HG02798 (cell line): Measurements from ENCODE around the gene RABGEF1.
"Not testable (repeated sequence)": the region's sequence is repeated elsewhere in the genome, so short reads cannot be mapped to it uniquely, and the experiment has no call there.

Experiments
- ATAC-seq: cut with Tn5 transposase; IDR thresholded peaks from one replicate; pipeline ENCODE4 v1.9.1; 2021; ENCODE audit warnings: mild to moderate bottlenecking; ENCODE audit not compliant: unreplicated experiment, poor library complexity

The RABGEF1 gene

GRCh38 chr7:66763633-66764355, 23.3 kb downstream of the RABGEF1 start:
- not testable (repeated sequence) for ATAC-seq

- ATAC-seq = not testable (repeated sequence)
These were observed 24.4 kb downstream of the RABGEF1 start for GRCh38 chr7:66764905-66765304.

DNA sequence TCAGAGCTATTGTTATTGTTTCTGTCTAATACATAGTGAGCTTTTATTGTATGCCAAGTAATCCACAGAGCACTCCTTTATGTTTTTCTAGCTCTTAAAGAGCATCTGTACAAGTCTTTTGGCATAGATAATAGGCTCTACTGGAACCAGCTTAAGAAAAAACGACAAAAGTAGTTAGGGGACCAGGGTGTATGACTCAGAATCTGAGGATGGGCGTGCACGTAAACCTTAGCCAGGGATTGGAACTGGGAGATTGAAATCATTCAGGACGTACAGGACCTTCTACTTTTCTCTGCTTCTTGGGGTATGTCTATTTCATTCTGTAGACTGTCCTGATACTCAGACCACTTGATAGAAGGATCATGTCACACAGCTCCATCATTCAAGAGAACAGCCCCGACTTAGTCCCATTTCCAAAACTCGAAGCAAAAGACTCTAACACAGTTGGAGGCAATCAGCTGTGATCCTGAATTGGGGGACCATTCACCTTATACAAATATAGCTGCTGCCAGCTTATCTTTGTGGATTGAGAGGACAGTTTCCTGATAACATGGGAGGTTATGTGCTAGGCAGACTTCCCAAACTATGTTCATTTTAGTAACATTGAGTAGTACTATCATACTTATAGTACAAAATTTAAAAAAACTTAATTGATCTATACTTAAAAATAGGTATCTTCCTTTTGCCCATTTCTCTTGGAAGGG, 24.9 kb downstream of the RABGEF1 start:
- not testable (repeated sequence) for ATAC-seq

GRCh38 chr7:66766041-66766440, 25.5 kb downstream of the RABGEF1 start:
- no peak for ATAC-seq

GRCh38 chr7:66767486-66767885, 27.0 kb downstream of the RABGEF1 start:
- ATAC-seq = not testable (repeated sequence)

DNA sequence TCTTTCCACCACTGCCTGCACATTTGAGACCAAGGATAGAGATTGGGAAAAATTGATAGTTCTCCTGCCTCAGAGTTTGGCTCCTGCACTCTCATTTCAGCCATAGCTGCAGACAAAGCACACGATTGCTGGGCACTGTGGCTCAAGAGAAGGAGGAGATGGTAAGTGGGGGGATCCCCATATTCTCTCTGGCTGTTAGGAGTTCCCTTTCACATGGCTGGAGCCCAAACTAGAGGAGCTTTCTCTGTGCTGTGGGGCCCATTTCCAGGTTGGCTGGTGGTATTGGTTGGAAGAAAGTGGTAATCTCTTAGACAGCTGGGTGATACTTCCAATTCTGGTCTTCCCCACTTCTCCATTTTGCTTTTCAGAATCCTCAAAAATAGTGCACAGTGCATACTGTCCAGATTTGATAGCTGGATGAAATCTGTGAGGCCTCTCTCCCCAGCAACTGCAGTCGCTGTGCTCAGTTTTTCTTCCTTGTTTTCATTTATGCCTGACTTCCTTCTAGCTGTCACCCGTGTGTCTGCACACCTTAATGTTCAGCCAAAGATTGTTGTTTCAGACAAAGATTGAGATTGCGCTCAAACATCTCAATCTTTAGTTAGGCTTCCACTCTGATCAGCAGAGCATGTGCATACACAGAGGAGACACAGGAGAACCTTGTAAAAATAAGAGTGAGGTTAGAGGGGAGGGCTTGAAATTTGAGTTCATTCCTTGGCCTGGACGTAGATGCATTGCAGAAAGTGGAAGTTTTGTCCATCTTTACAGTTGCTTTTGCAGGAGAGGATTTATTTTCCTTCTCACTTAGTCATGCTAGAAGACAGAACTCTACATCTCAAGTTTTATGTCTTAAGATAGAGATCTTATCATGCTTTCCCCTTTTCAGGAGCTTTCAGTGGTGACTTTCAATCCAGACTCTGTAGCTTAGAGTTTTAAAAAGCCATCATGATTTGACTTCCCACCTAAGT, 28.6 kb downstream of the RABGEF1 start:
- ATAC-seq = no peak

- no peak for ATAC-seq
These were observed 29.4 kb downstream of the RABGEF1 start for GRCh38 chr7:66769833-66770512.

DNA sequence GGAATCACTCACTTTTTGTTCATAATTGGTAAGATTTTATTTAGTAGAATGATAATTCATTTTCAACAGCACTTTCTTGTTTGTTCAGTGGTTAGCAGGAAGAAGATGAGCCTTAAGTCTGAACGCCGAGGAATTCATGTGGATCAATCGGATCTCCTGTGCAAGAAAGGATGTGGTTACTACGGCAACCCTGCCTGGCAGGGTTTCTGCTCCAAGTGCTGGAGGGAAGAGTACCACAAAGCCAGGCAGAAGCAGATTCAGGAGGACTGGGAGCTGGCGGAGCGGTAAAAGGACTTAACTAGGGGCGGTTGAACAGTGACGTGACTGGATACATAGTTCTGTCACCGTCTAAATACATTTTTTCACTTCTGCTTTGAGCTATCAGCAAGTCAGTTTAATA, 31.3 kb downstream of the RABGEF1 start:
- no peak for ATAC-seq

- ATAC-seq = not testable (repeated sequence)
These were observed 33.2 kb downstream of the RABGEF1 start for GRCh38 chr7:66773744-66774143.

GRCh38 chr7:66776383-66776782, 35.9 kb downstream of the RABGEF1 start:
- not testable (repeated sequence) for ATAC-seq

GRCh38 chr7:66776800-66777442, 36.4 kb downstream of the RABGEF1 start:
- no peak for ATAC-seq

DNA sequence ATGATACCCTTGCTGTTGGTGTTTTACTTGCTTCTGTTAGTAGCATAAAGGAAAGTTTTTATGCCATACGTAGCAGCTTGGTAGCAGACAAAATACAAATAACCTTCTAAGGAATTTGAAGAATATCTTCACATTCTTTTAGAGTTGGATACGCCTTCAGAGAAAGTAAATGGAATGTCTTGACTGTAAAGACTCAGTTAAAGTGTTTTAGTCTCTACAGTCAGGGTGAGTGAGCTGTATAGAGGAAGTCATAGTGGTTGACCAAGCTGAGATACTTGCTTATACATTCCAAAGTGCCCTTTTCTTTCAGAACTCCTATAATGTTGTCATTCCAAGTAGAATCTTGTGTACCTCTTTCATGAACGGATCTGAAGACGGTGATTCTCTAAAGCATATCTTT, 37.7 kb downstream of the RABGEF1 start:
- ATAC-seq = no peak

DNA sequence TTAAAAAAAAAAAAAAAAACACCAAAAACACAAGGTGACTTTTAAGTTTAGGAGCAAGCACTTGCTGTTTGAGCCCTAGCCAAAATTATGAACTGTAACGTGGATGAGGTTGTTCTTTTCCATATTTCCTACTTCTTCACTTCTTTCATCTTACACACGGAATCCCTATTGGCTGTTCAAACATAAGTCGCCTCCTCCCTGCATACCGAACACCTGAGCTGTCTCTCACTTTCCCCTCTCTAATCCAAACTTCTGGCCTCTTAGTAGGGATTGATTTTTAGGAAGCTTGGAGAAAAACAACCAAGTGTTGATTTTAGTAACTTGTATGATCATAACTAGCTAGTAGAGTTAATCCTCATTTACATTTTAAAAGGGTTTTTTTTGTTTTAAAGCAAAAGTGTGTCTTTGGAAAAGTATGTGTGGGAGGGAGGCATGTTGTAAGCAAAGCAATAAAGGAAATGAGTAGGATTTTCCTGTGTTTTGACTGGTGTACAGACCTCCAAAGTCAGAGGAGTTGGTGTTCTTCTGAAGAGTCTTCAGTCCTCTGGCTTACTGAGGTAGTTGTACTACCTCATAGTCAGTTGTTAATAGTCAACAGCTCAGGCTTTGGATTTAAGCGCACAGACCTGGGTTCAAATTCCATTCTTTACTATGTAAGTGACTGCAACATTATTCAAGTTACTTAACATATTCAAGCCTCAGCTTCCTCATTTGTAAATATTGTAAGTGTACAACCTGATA, 39.3 kb downstream of the RABGEF1 start:
- no peak for ATAC-seq

- ATAC-seq = no peak
These were observed 41.0 kb downstream of the RABGEF1 start for GRCh38 chr7:66781408-66782090.

- ATAC-seq = not testable (repeated sequence)
These were observed 42.3 kb downstream of the RABGEF1 start for GRCh38 chr7:66782875-66783274.

DNA sequence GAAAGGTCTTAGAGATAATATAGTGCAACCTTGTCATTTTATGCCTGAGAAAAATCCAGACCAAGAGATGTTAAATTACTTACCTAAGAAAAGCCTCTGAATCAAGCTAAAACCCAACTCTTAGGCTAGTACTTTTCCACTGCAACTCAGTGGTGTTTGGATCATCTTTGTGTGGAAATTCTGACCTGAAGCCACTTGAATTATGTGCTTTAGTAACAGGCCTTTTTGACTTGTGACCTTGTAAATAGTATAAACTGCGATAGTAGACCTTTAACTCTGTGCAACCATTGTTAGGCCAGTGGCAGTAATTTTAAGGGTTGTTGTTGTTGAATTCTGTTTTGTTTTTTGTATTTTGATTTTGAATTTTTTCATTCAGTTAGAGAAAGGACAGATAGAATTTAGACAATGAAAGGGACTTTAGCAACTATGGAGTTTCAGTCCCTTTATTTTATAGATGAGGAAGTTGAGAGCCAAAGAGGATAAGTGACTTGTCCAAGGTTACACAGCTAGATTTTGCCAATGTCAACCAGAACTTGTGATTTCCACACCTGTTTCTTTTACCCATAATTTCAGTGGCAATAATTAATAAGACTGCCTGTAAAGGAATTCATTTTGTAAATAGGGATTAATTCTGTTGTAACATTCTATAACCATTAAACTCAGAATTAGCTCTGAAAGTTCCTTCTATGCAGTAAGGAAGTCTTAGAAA, 43.5 kb downstream of the RABGEF1 start:
- ATAC-seq = not testable (repeated sequence)

- no peak for ATAC-seq
These were observed 49.7 kb downstream of the RABGEF1 start for GRCh38 chr7:66790196-66790595.

DNA sequence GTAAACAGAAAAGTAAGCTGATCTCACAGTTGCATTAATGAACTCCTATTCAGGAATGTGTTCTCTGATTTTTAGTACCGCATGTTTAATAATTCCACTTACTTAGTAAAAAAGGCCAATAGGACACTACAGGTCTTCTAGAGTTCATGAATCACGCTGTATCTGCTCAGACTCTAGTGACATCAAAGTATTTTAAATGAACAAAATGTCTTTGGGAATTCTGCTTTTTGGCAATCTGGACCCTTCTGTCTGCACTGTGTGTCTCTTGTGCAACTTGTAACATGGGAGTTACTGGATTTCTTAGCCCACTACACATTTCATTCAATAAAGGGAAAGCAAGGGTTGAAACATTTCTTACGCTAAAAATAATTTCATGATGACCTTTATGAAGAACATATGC, 50.2 kb downstream of the RABGEF1 start:
- ATAC-seq = no peak
